ENCODE results near the gene KNCN. TPM values are rescaled to one million over a fixed set of nuclear protein-coding genes. Genes with fewer than 3 reads are reported as not detected.

The KNCN gene
- polyA plus RNA-seq, 3 donors from 2014 or later, result not detected

- H3K36me3 Mint-ChIP-seq, result peaks cover 0 to 4% (median 3%) of the 10 kb centered on the region in 3 donors
- peaks cover 12 to 16% of the 10 kb centered on the region in 2 donors for H3K4me1 Mint-ChIP-seq
- H3K27ac Mint-ChIP-seq, result no peak overlapping the region
- peaks cover 6 to 21% (median 11%) of the 10 kb centered on the region in 3 donors for H3K27me3 Mint-ChIP-seq (ENCODE audit: low read depth in 3 of 3)
- H3K4me3 Mint-ChIP-seq, result no peak overlapping the region
- DNase-seq, result no peak
- H3K9me3 Mint-ChIP-seq, result no peaks in the 10 kb centered on the region
Measured at GRCh38 chr1:46545784-46546183, 5.7 kb downstream of the KNCN start.

- no peaks in the 10 kb centered on the region for H3K9me3 Mint-ChIP-seq
- peaks cover 8 to 22% (median 10%) of the 10 kb centered on the region in 3 donors for H3K27me3 Mint-ChIP-seq (ENCODE audit: low read depth in 3 of 3)
- no peak overlapping the region for H3K27ac Mint-ChIP-seq
- peaks cover 0 to 4% (median 3%) of the 10 kb centered on the region in 3 donors for H3K36me3 Mint-ChIP-seq
- no peak overlapping the region for H3K4me3 Mint-ChIP-seq
- H3K4me1 Mint-ChIP-seq, result peaks cover 8 to 12% of the 10 kb centered on the region in 2 donors
- no peak for DNase-seq
Measured at GRCh38 chr1:46544561-46545240, 6.7 kb downstream of the KNCN start.

- H3K9me3 Mint-ChIP-seq, result no peaks in the 10 kb centered on the region
- no peak overlapping the region for H3K4me3 Mint-ChIP-seq
- peaks cover 6 to 18% (median 10%) of the 10 kb centered on the region in 3 donors for H3K27me3 Mint-ChIP-seq (ENCODE audit: low read depth in 3 of 3)
- DNase-seq, result no peak
- no peak overlapping the region for H3K27ac Mint-ChIP-seq
- H3K36me3 Mint-ChIP-seq, result peaks cover 0 to 4% (median 3%) of the 10 kb centered on the region in 3 donors
- peaks cover 1 to 6% of the 10 kb centered on the region in 2 donors for H3K4me1 Mint-ChIP-seq
Measured at GRCh38 chr1:46543761-46544560, 7.5 kb downstream of the KNCN start.

GRCh38 chr1:46543382-46543760 is 8.1 kb downstream of the KNCN start:
- Mint-ChIP-seq H3K27ac (no peak overlapping the region), H3K4me3 (no peak overlapping the region), H3K9me3 (no peaks in the 10 kb centered on the region), H3K27me3 (ENCODE audit: low read depth in 3 of 3) (peaks cover 7 to 18% (median 10%) of the 10 kb centered on the region in 3 donors), H3K4me1 (peaks cover 1 to 6% of the 10 kb centered on the region in 2 donors), H3K36me3 (peaks cover 0 to 4% (median 3%) of the 10 kb centered on the region in 3 donors)
- no peak for DNase-seq

- H3K4me1 Mint-ChIP-seq, result peaks cover 0 to 1% of the 10 kb centered on the region in 2 donors
- DNase-seq, result no peak
- peaks cover 10 to 19% (median 16%) of the 10 kb centered on the region in 3 donors for H3K27me3 Mint-ChIP-seq (ENCODE audit: low read depth in 3 of 3)
- H3K36me3 Mint-ChIP-seq, result peaks cover 0 to 3% (median 0%) of the 10 kb centered on the region in 3 donors
- no peak overlapping the region for H3K27ac Mint-ChIP-seq
- no peaks in the 10 kb centered on the region for H3K9me3 Mint-ChIP-seq
- no peak overlapping the region for H3K4me3 Mint-ChIP-seq
Measured at GRCh38 chr1:46539972-46540371, 11.5 kb downstream of the KNCN start.

- peaks cover 0 to 3% (median 0%) of the 10 kb centered on the region in 3 donors for H3K36me3 Mint-ChIP-seq
Measured at GRCh38 chr1:46538147-46538546, 13.3 kb downstream of the KNCN start.

GRCh38 chr1:46537651-46538050 is 13.8 kb downstream of the KNCN start:
- Mint-ChIP-seq H3K9me3 (peaks cover 0 to 1% (median 0%) of the 10 kb centered on the region in 6 donors), H3K27ac (no peak overlapping the region), H3K4me1 (peaks cover 6 to 8% of the 10 kb centered on the region in 2 donors), H3K36me3 (peaks cover 0 to 3% (median 0%) of the 10 kb centered on the region in 3 donors), H3K4me3 (no peak overlapping the region), H3K27me3 (ENCODE audit: low read depth in 3 of 3) (peaks cover 8 to 14% (median 13%) of the 10 kb centered on the region in 3 donors)
- no peak for DNase-seq

More at GRCh38 chr1:46538147-46538546, 13.3 kb downstream of the KNCN start:
- peaks cover 6 to 8% of the 10 kb centered on the region in 2 donors for H3K4me1 Mint-ChIP-seq
- no peak overlapping the region for H3K4me3 Mint-ChIP-seq
- DNase-seq, result no peak
- no peak overlapping the region for H3K27ac Mint-ChIP-seq
- peaks cover 0 to 1% (median 0%) of the 10 kb centered on the region in 6 donors for H3K9me3 Mint-ChIP-seq
- peaks cover 10 to 14% (median 13%) of the 10 kb centered on the region in 3 donors for H3K27me3 Mint-ChIP-seq (ENCODE audit: low read depth in 3 of 3)

GRCh38 chr1:46536527-46536926 is 14.9 kb downstream of the KNCN start:
- no peak for DNase-seq
- Mint-ChIP-seq H3K4me3 (no peak overlapping the region), H3K4me1 (peaks cover 6 to 8% of the 10 kb centered on the region in 2 donors), H3K36me3 (peaks cover 0 to 3% (median 0%) of the 10 kb centered on the region in 3 donors), H3K9me3 (peaks cover 0 to 1% (median 0%) of the 10 kb centered on the region in 6 donors), H3K27me3 (ENCODE audit: low read depth in 3 of 3) (peaks cover 7 to 14% (median 13%) of the 10 kb centered on the region in 3 donors), H3K27ac (peak overlapping the region in 1 of 6 donors; percentile 8)

GRCh38 chr1:46535063-46535462 is 16.4 kb downstream of the KNCN start:
- H3K27me3 Mint-ChIP-seq (ENCODE audit: low read depth in 3 of 3), result peaks cover 5 to 11% (median 11%) of the 10 kb centered on the region in 3 donors
- no peaks in the 10 kb centered on the region for H3K36me3 Mint-ChIP-seq
- DNase-seq, result no peak
- H3K9me3 Mint-ChIP-seq, result peaks cover 0 to 1% (median 0%) of the 10 kb centered on the region in 6 donors
- no peak overlapping the region for H3K27ac Mint-ChIP-seq
- H3K4me3 Mint-ChIP-seq, result no peak overlapping the region
- peaks cover 6 to 8% of the 10 kb centered on the region in 2 donors for H3K4me1 Mint-ChIP-seq

- Mint-ChIP-seq H3K9me3 (peaks cover 0 to 1% (median 0%) of the 10 kb centered on the region in 6 donors), H3K4me3 (peak overlapping the region; percentile 82 to 94 (median 90)), H3K27ac (peak overlapping the region in 5 of 6 donors; percentile 73 to 94 (median 85)), H3K27me3 (ENCODE audit: low read depth in 3 of 3) (peaks cover 6 to 16% (median 10%) of the 10 kb centered on the region in 3 donors), H3K4me1 (peaks cover 6 to 8% of the 10 kb centered on the region in 2 donors), H3K36me3 (no peaks in the 10 kb centered on the region)
- DNase-seq, result peak; percentile 46 to 68 (median 55)
Measured at GRCh38 chr1:46533179-46533864, 18.1 kb downstream of the KNCN start.

GRCh38 chr1:46532498-46533178 is 18.8 kb downstream of the KNCN start:
- peaks cover 5 to 16% (median 11%) of the 10 kb centered on the region in 3 donors for H3K27me3 Mint-ChIP-seq (ENCODE audit: low read depth in 3 of 3)
- no peaks in the 10 kb centered on the region for H3K36me3 Mint-ChIP-seq
- peaks cover 0 to 1% (median 0%) of the 10 kb centered on the region in 6 donors for H3K9me3 Mint-ChIP-seq
- peak overlapping the region; percentile 13 to 66 (median 62) for H3K4me3 Mint-ChIP-seq
- DNase-seq, result peak; percentile 60 to 72 (median 66)
- peaks cover 6 to 8% of the 10 kb centered on the region in 2 donors for H3K4me1 Mint-ChIP-seq
- H3K27ac Mint-ChIP-seq, result peak overlapping the region in 1 of 6 donors; percentile 12

GRCh38 chr1:46532095-46532494 is 19.4 kb downstream of the KNCN start:
- Mint-ChIP-seq H3K36me3 (no peaks in the 10 kb centered on the region), H3K9me3 (peaks cover 0 to 1% (median 0%) of the 10 kb centered on the region in 6 donors), H3K27ac (peak overlapping the region in 1 of 6 donors; percentile 34), H3K4me1 (peaks cover 6 to 8% of the 10 kb centered on the region in 2 donors), H3K27me3 (ENCODE audit: low read depth in 3 of 3) (peaks cover 5 to 13% (median 12%) of the 10 kb centered on the region in 3 donors), H3K4me3 (peak overlapping the region in 2 of 5 donors; percentile 54 to 66)
- no peak for DNase-seq
